B cell (primary cell): ENCODE data around the gene PSMC6.

Source experiments
- EZH2 ChIP-seq: IDR thresholded peaks from 2 replicates; pipeline ENCODE4 v1.6.1; 2012; ENCODE audit warnings: borderline replicate concordance, low read depth, mild to moderate bottlenecking, moderate library complexity, low read length; ENCODE audit not compliant: insufficient read depth, poor library complexity, severe bottlenecking
- TF ChIP-seq, protein P1 (sequence below): fragments of 200-600 bp; IDR thresholded peaks from one replicate; pipeline ENCODE4 v1.8.0; 2022; ENCODE audit warnings: antibody characterized with exemption, mild to moderate bottlenecking

DNA sequence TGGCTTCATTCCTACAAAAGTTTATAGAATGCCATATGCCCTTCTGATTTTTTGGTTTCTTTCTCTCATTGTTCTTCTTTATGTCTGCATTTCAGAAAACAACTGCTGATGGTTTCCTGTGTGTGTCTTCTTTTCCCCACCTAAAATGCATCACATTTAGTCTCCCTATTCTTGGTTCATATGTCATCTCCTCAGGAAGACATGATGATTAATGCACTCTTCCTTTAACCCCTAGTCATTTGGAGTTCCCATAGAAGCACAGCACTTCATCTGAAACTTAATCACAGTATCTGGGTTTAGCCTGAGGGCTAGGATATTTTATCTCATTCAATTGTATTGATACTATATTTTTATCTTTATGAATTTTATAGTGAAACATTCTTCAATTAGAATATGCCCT lies 62.9 kb downstream of the PSMC6 start:
- TF ChIP-seq, protein P1, sequence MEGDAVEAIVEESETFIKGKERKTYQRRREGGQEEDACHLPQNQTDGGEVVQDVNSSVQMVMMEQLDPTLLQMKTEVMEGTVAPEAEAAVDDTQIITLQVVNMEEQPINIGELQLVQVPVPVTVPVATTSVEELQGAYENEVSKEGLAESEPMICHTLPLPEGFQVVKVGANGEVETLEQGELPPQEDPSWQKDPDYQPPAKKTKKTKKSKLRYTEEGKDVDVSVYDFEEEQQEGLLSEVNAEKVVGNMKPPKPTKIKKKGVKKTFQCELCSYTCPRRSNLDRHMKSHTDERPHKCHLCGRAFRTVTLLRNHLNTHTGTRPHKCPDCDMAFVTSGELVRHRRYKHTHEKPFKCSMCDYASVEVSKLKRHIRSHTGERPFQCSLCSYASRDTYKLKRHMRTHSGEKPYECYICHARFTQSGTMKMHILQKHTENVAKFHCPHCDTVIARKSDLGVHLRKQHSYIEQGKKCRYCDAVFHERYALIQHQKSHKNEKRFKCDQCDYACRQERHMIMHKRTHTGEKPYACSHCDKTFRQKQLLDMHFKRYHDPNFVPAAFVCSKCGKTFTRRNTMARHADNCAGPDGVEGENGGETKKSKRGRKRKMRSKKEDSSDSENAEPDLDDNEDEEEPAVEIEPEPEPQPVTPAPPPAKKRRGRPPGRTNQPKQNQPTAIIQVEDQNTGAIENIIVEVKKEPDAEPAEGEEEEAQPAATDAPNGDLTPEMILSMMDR: no peak
- no peak for TF ChIP-seq EZH2
